Neural progenitor cell (in vitro differentiated cells): ENCODE data around the gene EXD3.
"Not testable (repeated sequence)": the region's sequence is repeated elsewhere in the genome, so short reads cannot be mapped to it uniquely, and the experiment has no call there.

Experiments
- CTCF ChIP-seq: fragments of 200-600 bp; sonication (generic); IDR thresholded peaks from 2 replicates; pipeline ENCODE4 v1.5.1; 2017; ENCODE audit warnings: antibody characterized with exemption, mild to moderate bottlenecking
- EZH2 ChIP-seq: fragments of 200-600 bp; sonication (generic); IDR thresholded peaks from 2 replicates; pipeline ENCODE4 v1.6.1; 2017; ENCODE audit warnings: antibody characterized with exemption, mild to moderate bottlenecking, moderate library complexity

DNA sequence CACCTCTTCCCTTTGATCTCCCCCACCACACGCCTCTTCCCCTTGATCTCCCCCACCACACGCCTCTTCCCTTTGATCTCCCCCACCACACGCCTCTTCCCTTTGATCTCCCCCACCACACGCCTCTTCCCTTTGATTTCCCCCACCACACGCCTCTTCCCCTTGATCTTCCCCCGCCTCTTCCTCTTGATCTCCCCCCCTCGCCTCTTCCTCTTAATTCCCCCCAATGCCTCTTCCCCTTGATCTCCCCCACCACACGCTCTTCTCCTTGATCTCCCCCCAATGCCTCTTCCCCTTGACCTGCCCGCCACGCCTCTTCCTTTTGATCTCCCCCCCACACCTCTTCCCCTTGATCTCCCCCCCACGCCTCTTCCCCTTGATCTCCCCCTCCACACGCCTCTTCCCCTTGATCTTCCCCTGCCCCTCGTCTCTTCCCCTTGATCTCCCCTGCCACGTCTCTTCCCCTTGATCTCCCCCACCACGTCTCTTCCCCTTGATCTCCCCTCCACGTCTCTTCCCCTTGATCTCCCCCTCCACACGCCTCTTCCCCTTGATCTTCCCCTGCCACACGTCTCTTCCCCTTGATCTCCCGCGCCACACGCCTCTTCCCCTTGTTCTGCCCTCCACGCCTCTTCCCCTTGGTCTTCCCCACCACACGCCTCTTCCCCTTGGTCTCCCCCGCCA, 27.7 kb upstream of the EXD3 start:
- TF ChIP-seq CTCF, EZH2: not testable (repeated sequence)
